ENCODE data around the gene ABCG1. TPM values are rescaled to one million over a fixed set of nuclear protein-coding genes. Genes with fewer than 3 reads are reported as not detected.

The ABCG1 gene
- total and polyA plus RNA-seq, 2 of the 4 experiments (the other 2 are of a cell fraction): 0.19 to 0.36 TPM

- dilution Hi-C loops (cut with HindIII; ENCODE audit: low sequenced_read_pairs, unreplicated experiment) (no loop called here), in situ Hi-C loops (cut with MboI; ENCODE audit: low sequenced_read_pairs) (no loop called here), intact Hi-C loops (cut with micrococcal nuclease) (no loop called here)
- H3K4me2 ChIP-seq (ENCODE audit: low read depth, low read length): no peak overlapping the region
- no peak overlapping the region for H2BK20ac ChIP-seq (ENCODE audit: low read depth, low read length)
- POLR2A ChIA-PET (ENCODE audit: unreplicated experiment): no interaction called here
- no peak overlapping the region for H2BK120ac ChIP-seq (ENCODE audit: low read depth, low read length)
- CTCF ChIA-PET: interaction anchor here (1.5 kb wide), 1 partner anchor 50 kb away, joined by 3 read pairs; no protein-coding TSS in a partner anchor
- H3K4me1 ChIP-seq (ENCODE audit: control insufficient read depth, insufficient read depth, low read length): no peaks in the 10 kb centered on the region
- no peak overlapping the region for H3K56ac ChIP-seq (ENCODE audit: extremely low read depth, insufficient read depth, low read length)
- BruUV-seq (replicated peaks): no TSS peak
- H4K5ac ChIP-seq (ENCODE audit: low read depth, low read length): no peak overlapping the region
- no peaks in the 10 kb centered on the region for H3K9me1 ChIP-seq (ENCODE audit: insufficient read depth, low read length)
- H3K4ac ChIP-seq (ENCODE audit: low read depth, low read length): no peak overlapping the region
- H3K14ac ChIP-seq (replicated peaks; ENCODE audit: low read depth, low read length): no peak overlapping the region
- H3K36me3 ChIP-seq (ENCODE audit: control insufficient read depth, insufficient read depth, low read length): no peaks in the 10 kb centered on the region
- no peak overlapping the region for H2AFZ ChIP-seq (replicated peaks; ENCODE audit: low read length, poor library complexity)
- TF ChIP-seq CEBPB (IDR thresholded peaks at IDR 0.05; ENCODE audit: low read depth, low read length): no peak
- no peak for TF ChIP-seq RCOR1 (IDR thresholded peaks at IDR 0.05; ENCODE audit: insufficient replicate concordance, low read length)
- TF ChIP-seq MAFK (IDR thresholded peaks at IDR 0.05; ENCODE audit: low read depth, low read length): no peak
- TF ChIP-seq RAD21 (IDR thresholded peaks at IDR 0.05; ENCODE audit: low read length): no peak
- no peak for TF ChIP-seq CHD1 (IDR thresholded peaks at IDR 0.05; ENCODE audit: low read depth, low read length)
- peaks cover 14% of the 10 kb centered on the region for H3K27me3 ChIP-seq (ENCODE audit: control insufficient read depth, insufficient read depth, low read length)
- H3K23ac ChIP-seq (ENCODE audit: low read depth, low read length): no peak overlapping the region
- ATAC-seq (ENCODE audit: low read depth): no peak
- H4K8ac ChIP-seq (ENCODE audit: low read depth in 2 of 2, low read length in 2 of 2): no peak overlapping the region
- H3K9me3 ChIP-seq (ENCODE audit: control insufficient read depth, insufficient read depth, low read length): no peaks in the 10 kb centered on the region; the same call in 1 of the 2 replicates
- H3K18ac ChIP-seq (ENCODE audit: low read depth, low read length): no peak overlapping the region
- no peak overlapping the region for H2BK15ac ChIP-seq (ENCODE audit: low read depth, low read length)
- no peak overlapping the region for H3K9ac ChIP-seq (ENCODE audit: low read depth, low read length)
- no peak overlapping the region for H2AK9ac ChIP-seq (replicated peaks; ENCODE audit: low read depth, low read length, poor library complexity)
- no peaks in the 10 kb centered on the region for H4K20me1 ChIP-seq (ENCODE audit: insufficient read depth, low read length)
- WGBS, 2 experiments (ENCODE audit: extremely low coverage in 2 of 2, insufficient read length in 1 of 2): no CpG with 5 or more reads among the region's 4 CpGs
- H2AK5ac ChIP-seq (ENCODE audit: low read depth, low read length): no peak overlapping the region
- H3K27ac ChIP-seq (ENCODE audit: insufficient read depth, low read length): no peak overlapping the region
- no peak for DNase-seq
- H2BK5ac ChIP-seq (ENCODE audit: low read depth, low read length, poor library complexity, severe bottlenecking): no peak overlapping the region
- no peaks in the 10 kb centered on the region for H3K79me1 ChIP-seq (ENCODE audit: low read depth in 1 of 2, low read length in 2 of 2)
- no peak overlapping the region for H3K4me3 ChIP-seq (ENCODE audit: insufficient read depth, low read depth, low read length)
- no peak overlapping the region for H4K91ac ChIP-seq (ENCODE audit: insufficient read depth, low read depth, low read length)
Measured at GRCh38 chr21:42330380-42331371, 111.7 kb downstream of the ABCG1 start.
